K562 (cell line): ENCODE measurements around the gene PLOD1. TPM values are rescaled to one million over a fixed set of nuclear protein-coding genes. Genes with fewer than 3 reads are reported as not detected.

Experiments used
- BHLHE40 ChIP-seq: IDR thresholded peaks from 2 replicates; pipeline ENCODE4 v1.6.1; 2011; ENCODE audit warnings: low read length, improper control_type of control experiment
- CEBPB ChIP-seq: fragments of 450-650 bp; IDR thresholded peaks from 2 replicates; pipeline ENCODE4 v1.6.1; 2016; ENCODE audit warnings: missing genetic modification characterization, missing compliant biosample characterization
- DPF2 ChIP-seq: fragments of 450-650 bp; IDR thresholded peaks from 2 replicates; pipeline ENCODE4 v1.6.1; 2016
- E4F1 ChIP-seq: fragments of 250-450 bp; sonication (Bioruptor Pico); IDR thresholded peaks from 2 replicates; pipeline ENCODE4 v1.5.0; 2021; ENCODE audit warnings: mild to moderate bottlenecking, borderline replicate concordance
- HDAC6 ChIP-seq: IDR thresholded peaks from 2 replicates; pipeline ENCODE4 v1.6.1; 2012; ENCODE audit warnings: low read depth, mild to moderate bottlenecking, control low read depth, inconsistent platforms, low read length, moderate library complexity
- KLF13 ChIP-seq: fragments of 450-650 bp; IDR thresholded peaks from 2 replicates; pipeline ENCODE4 v1.6.1; 2016; ENCODE audit warnings: missing genetic modification characterization, low read depth, mild to moderate bottlenecking, missing compliant biosample characterization, moderate library complexity, borderline replicate concordance
- L3MBTL2 ChIP-seq: fragments of 450-650 bp; IDR thresholded peaks from 2 replicates; pipeline ENCODE4 v1.6.1; 2016; ENCODE audit warnings: mild to moderate bottlenecking, moderate library complexity
- NFE2L1 ChIP-seq: fragments of 450-650 bp; IDR thresholded peaks from 2 replicates; pipeline ENCODE4 v1.6.1; 2016; ENCODE audit warnings: missing genetic modification characterization, low read depth, mild to moderate bottlenecking, missing compliant biosample characterization, moderate library complexity, borderline replicate concordance
- NFRKB ChIP-seq: fragments of 450-650 bp; IDR thresholded peaks from 2 replicates; pipeline ENCODE4 v1.6.1; 2016; ENCODE audit warnings: low read depth
- NFYB ChIP-seq: IDR thresholded peaks from 2 replicates; pipeline ENCODE4 v1.6.1; 2011; ENCODE audit warnings: mild to moderate bottlenecking, moderate library complexity; ENCODE audit not compliant: insufficient read length; ENCODE audit errors: extremely low read depth
- POU5F1 ChIP-seq: fragments of 150-350 bp; IDR thresholded peaks from 2 replicates; pipeline ENCODE4 v1.6.1; 2014; ENCODE audit warnings: borderline replicate concordance, low read length, low read depth, mild to moderate bottlenecking; ENCODE audit not compliant: partially characterized antibody
- RBM14 ChIP-seq: fragments of 200-400 bp; formaldehyde crosslinking; IDR thresholded peaks from 2 replicates; pipeline ENCODE4 v1.6.1; 2018; ENCODE audit warnings: low read depth, mild to moderate bottlenecking, low read length, moderate library complexity, borderline replicate concordance; ENCODE audit not compliant: insufficient read depth
- SNRNP70 ChIP-seq: fragments of 200-400 bp; formaldehyde crosslinking; optimal IDR thresholded peaks from 2 replicates; pipeline ENCODE3; 2017; ENCODE audit warnings: low read depth, low read length
- TAF15 ChIP-seq: fragments of 200-400 bp; formaldehyde crosslinking; IDR thresholded peaks from 2 replicates; pipeline ENCODE4 v1.6.1; 2017; ENCODE audit warnings: mild to moderate bottlenecking, low read depth, low read length, moderate library complexity
- TEAD1 ChIP-seq, 2 experiments: fragments of 450-650 bp in 1 of 2; sonication (generic) in 1 of 2; formaldehyde crosslinking; IDR thresholded peaks; 2 replicates each; pipeline versions ENCODE4 v1.4.0 to v1.8.0; 2020 to 2022; ENCODE audit warnings: mild to moderate bottlenecking in 2 of 2, missing genetic modification reagents in 1 of 2
- TFAM ChIP-seq: fragments of 250-450 bp; sonication (Bioruptor Pico); conservative IDR thresholded peaks from 2 replicates; pipeline ENCODE4 v1.5.0; 2021; ENCODE audit warnings: mild to moderate bottlenecking, moderate library complexity
- ZFP36 ChIP-seq: fragments of 150-350 bp; IDR thresholded peaks from 2 replicates; pipeline ENCODE4 v1.6.1; 2018; ENCODE audit warnings: low read length, low read depth; ENCODE audit not compliant: partially characterized antibody
- ZNF212 ChIP-seq: fragments of 450-650 bp; formaldehyde crosslinking; IDR thresholded peaks from 2 replicates; pipeline ENCODE4 v1.4.0; 2020; ENCODE audit warnings: mild to moderate bottlenecking
- ZNF282 ChIP-seq: sonication (generic); formaldehyde crosslinking; IDR thresholded peaks from 2 replicates; pipeline ENCODE4 v1.8.1; 2023; ENCODE audit warnings: missing genetic modification reagents
- ZNF707 ChIP-seq: fragments of 250-450 bp; sonication (Bioruptor Pico); conservative IDR thresholded peaks from 2 replicates; pipeline ENCODE4 v1.8.0; 2022; ENCODE audit warnings: inconsistent platforms, mild to moderate bottlenecking, moderate library complexity
- polyA plus RNA-seq, 8 experiments: library from polyadenylated mRNA; depleted of rRNA in 4 of 8; stranded (reverse) in 5 of 8; unstranded in 3 of 8; fragments of >200 nt; fragmentation: Nextera tagmentation in 2 of 8; fragmentation: Illumina TruSeq in 1 of 8; extraction: Ambion mirVana in 2 of 8; extraction: Trizol in 1 of 8; gene quantifications; 2 replicates each; pipeline versions ENCODE4 v1.2.1 to v1.2.3, GENCODE V29; 2011 to 2014; ENCODE audit warnings: inconsistent platforms in 1 of 8, missing spikeins in 1 of 8
- total RNA-seq, 7 experiments: library from RNA; depleted of rRNA in 6 of 7; stranded (reverse); fragments of >200 nt in 6 of 7; fragmentation: Illumina TruSeq in 2 of 7; extraction: Trizol in 2 of 7; gene quantifications; 2 replicates each; pipeline versions ENCODE4 v1.2.1 to v1.2.3, GENCODE V29; 2011 to 2021; ENCODE audit warnings: low replicate concordance in 1 of 7
- TF ChIP-seq, protein P1 (sequence below): fragments of 450-650 bp; IDR thresholded peaks from 2 replicates; pipeline ENCODE4 v1.6.1; 2016; ENCODE audit warnings: low read depth, mild to moderate bottlenecking, moderate library complexity
- TF ChIP-seq, protein P2 (sequence below): fragments of 450-650 bp; formaldehyde crosslinking; IDR thresholded peaks from 2 replicates; pipeline ENCODE4 v1.4.0; 2022; ENCODE audit warnings: mild to moderate bottlenecking, moderate library complexity
- TF ChIP-seq, protein P3 (sequence below): fragments of 250-450 bp; sonication (Bioruptor Pico); IDR thresholded peaks from 2 replicates; pipeline ENCODE4 v1.8.0; 2022; ENCODE audit warnings: moderate library complexity, mild to moderate bottlenecking, inconsistent platforms

PLOD1 gene
- total and polyA plus RNA-seq, 9 of the 15 experiments (the other 6 are each of a cell fraction or from before 2014, with no cell fraction given): 16.6 to 90.8 (median 52.7) TPM

DNA sequence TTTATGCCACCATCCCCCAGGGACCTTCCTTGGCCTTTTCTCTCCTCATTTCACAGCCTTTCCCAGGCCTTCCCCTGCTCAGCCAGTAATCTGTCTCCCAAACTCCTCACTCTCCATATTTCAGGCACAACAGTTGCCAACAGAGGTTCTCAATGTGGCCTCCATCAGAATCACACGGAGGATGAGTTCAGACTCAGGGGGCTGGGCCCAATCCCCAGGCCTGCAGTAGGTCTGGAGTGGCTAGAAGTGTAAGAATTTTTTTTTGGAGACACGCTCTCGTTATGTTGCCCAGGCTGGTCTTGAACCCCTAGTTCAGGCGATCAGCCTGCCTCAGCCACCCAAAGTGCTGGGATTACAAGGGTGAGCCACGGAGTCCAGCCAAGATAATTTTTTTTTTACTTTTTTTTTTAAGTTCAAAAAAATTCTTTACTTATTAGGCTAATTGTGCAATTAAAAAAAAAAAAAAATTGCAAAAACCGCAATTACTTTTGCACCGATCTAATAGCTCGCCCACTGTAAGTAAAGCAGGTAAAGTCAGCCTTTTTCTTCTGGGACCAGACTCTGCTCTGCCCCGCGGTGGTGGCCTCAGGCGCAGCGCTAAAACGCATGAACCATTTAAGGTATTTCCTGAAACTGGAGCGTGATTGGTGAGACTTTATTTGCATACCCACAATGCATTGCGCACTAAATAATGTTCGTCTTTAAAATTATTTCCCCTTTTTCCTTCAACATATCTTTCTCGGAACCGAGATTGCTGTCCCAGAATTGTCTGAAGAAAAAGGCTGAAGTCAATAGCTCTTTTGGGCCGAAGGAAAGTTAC lies 27.0 kb upstream of the PLOD1 start (continued):
- TF ChIP-seq ZNF707 (CRISPR knock-in tag) (no peak), NFRKB (peak; percentile 16; the same call in 1 of the 2 replicates), TAF15 (no peak), TEAD1 (CRISPR knock-in tag; IDR thresholded peaks at IDR 0.05) (no peak), E4F1 (CRISPR knock-in tag) (no peak), DPF2 (no peak), SNRNP70 (no peak), ZNF212 (CRISPR knock-in tag) (no peak), NFE2L1 (tag) (no peak), ZFP36 (peak; percentile 66), TFAM (CRISPR knock-in tag) (no peak), ZNF282 (CRISPR knock-in tag) (no peak), KLF13 (tag) (no peak), BHLHE40 (peak; percentile 68), HDAC6 (no peak), RBM14 (no peak), NFYB (peak; percentile 13), POU5F1 (no peak), L3MBTL2 (peak; percentile 52; the same call in 1 of the 2 replicates), CEBPB (0 out of 2 replicates have a peak, but pooled peaks have one; percentile 5)
- TF ChIP-seq, protein P1, sequence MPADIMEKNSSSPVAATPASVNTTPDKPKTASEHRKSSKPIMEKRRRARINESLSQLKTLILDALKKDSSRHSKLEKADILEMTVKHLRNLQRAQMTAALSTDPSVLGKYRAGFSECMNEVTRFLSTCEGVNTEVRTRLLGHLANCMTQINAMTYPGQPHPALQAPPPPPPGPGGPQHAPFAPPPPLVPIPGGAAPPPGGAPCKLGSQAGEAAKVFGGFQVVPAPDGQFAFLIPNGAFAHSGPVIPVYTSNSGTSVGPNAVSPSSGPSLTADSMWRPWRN: no peak
- TF ChIP-seq, protein P2, sequence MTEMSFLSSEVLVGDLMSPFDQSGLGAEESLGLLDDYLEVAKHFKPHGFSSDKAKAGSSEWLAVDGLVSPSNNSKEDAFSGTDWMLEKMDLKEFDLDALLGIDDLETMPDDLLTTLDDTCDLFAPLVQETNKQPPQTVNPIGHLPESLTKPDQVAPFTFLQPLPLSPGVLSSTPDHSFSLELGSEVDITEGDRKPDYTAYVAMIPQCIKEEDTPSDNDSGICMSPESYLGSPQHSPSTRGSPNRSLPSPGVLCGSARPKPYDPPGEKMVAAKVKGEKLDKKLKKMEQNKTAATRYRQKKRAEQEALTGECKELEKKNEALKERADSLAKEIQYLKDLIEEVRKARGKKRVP: no peak
- TF ChIP-seq, protein P3, sequence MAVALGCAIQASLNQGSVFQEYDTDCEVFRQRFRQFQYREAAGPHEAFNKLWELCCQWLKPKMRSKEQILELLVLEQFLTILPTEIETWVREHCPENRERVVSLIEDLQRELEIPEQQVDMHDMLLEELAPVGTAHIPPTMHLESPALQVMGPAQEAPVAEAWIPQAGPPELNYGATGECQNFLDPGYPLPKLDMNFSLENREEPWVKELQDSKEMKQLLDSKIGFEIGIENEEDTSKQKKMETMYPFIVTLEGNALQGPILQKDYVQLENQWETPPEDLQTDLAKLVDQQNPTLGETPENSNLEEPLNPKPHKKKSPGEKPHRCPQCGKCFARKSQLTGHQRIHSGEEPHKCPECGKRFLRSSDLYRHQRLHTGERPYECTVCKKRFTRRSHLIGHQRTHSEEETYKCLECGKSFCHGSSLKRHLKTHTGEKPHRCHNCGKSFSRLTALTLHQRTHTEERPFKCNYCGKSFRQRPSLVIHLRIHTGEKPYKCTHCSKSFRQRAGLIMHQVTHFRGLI (CRISPR knock-in tag): no peak
